GM23338 (cell line): ENCODE measurements around the gene ACOX3. TPM values are rescaled to one million over a fixed set of nuclear protein-coding genes. Genes with fewer than 3 reads are reported as not detected.

Source experiments
- ATAC-seq: fragments of 200-7000 bp; cut with Tn5 transposase; 3 replicates; pipeline ENCODE4 v1.9.1; 2020
- DNase-seq: peaks from one replicate; pipeline ENCODE4 v3.0.0-alpha.2; 2015; ENCODE audit warnings: low spot score
- H2AFZ ChIP-seq: fragments of 200-600 bp; sonication (generic); 2 replicates; pipeline ENCODE4 v1.8.0; 2016; ENCODE audit warnings: antibody characterized with exemption, mild to moderate bottlenecking, moderate library complexity
- H3F3A ChIP-seq: fragments of 200-600 bp; sonication (generic); replicated peaks from 2 replicates; pipeline ENCODE4 v1.8.0; 2017; ENCODE audit warnings: antibody characterized with exemption, mixed run types, low read depth
- H3K27ac ChIP-seq: fragments of 200-600 bp; sonication (generic); 2 replicates; pipeline ENCODE4 v1.6.1; 2016; ENCODE audit warnings: low read depth
- H3K27me3 ChIP-seq: fragments of 200-600 bp; sonication (generic); 2 replicates; pipeline ENCODE4 v1.8.0; 2016; ENCODE audit warnings: mild to moderate bottlenecking, mixed run types, moderate library complexity; ENCODE audit not compliant: insufficient read depth
- H3K36me3 ChIP-seq: fragments of 200-600 bp; sonication (generic); 2 replicates; pipeline ENCODE4 v1.8.0; 2016; ENCODE audit warnings: mild to moderate bottlenecking; ENCODE audit not compliant: insufficient read depth
- H3K4me1 ChIP-seq: fragments of 200-600 bp; sonication (generic); 2 replicates; pipeline ENCODE4 v1.8.0; 2016; ENCODE audit warnings: mild to moderate bottlenecking, moderate library complexity; ENCODE audit not compliant: insufficient read depth
- H3K4me2 ChIP-seq: fragments of 200-600 bp; sonication (generic); 2 replicates; pipeline ENCODE4 v1.7.1; 2017; ENCODE audit warnings: mixed run types
- H3K4me3 ChIP-seq: fragments of 200-600 bp; sonication (generic); 2 replicates; pipeline ENCODE4 v1.6.1; 2016; ENCODE audit warnings: mixed run types
- H3K79me2 ChIP-seq: fragments of 200-600 bp; sonication (generic); replicated peaks from 2 replicates; pipeline ENCODE4 v1.8.0; 2017; ENCODE audit warnings: mild to moderate bottlenecking; ENCODE audit not compliant: insufficient read depth
- H3K9me2 ChIP-seq: fragments of 200-600 bp; sonication (generic); 2 replicates; pipeline ENCODE4 v1.8.0; 2017; ENCODE audit not compliant: insufficient read depth
- H4K20me1 ChIP-seq: fragments of 200-600 bp; sonication (generic); replicated peaks from 2 replicates; pipeline ENCODE4 v1.8.0; 2017; ENCODE audit warnings: mild to moderate bottlenecking; ENCODE audit not compliant: insufficient read depth
- H3K27ac Mint-ChIP-seq: 2 replicates; pipeline ENCODE4 v1.8.0; 2020; ENCODE audit warnings: inconsistent platforms, mild to moderate bottlenecking, moderate library complexity, mixed read lengths
- H3K27me3 Mint-ChIP-seq: 3 replicates; pipeline ENCODE4 v1.8.0; 2022; ENCODE audit warnings: low read depth, mild to moderate bottlenecking, moderate library complexity, mixed read lengths, inconsistent platforms; ENCODE audit not compliant: insufficient read depth, poor library complexity
- H3K36me3 Mint-ChIP-seq: 3 replicates; pipeline ENCODE4 v1.8.0; 2021; ENCODE audit warnings: low read depth, mild to moderate bottlenecking, inconsistent platforms, moderate library complexity, mixed read lengths
- H3K4me1 Mint-ChIP-seq: 3 replicates; pipeline ENCODE4 v1.8.0; 2020; ENCODE audit warnings: mild to moderate bottlenecking, inconsistent platforms, mixed read lengths
- H3K4me3 Mint-ChIP-seq: 3 replicates; pipeline ENCODE4 v1.8.0; 2021; ENCODE audit warnings: moderate library complexity, mild to moderate bottlenecking, inconsistent platforms, mixed read lengths
- H3K9me3 Mint-ChIP-seq: 3 replicates; pipeline ENCODE4 v1.8.0; 2020; ENCODE audit warnings: moderate library complexity, mild to moderate bottlenecking, inconsistent platforms, mixed read lengths
- CREB1 ChIP-seq: fragments of 250-450 bp; sonication (Bioruptor Pico); IDR thresholded peaks from 2 replicates; pipeline ENCODE4 v1.5.0; 2020; ENCODE audit warnings: low read depth, mild to moderate bottlenecking, moderate library complexity
- CTCF ChIP-seq, 2 experiments: fragments of 200-600 bp in 1 of 2; sonication (generic) in 1 of 2; conservative IDR thresholded peaks; 2 replicates each; pipeline versions ENCODE4 v1.5.1 to v1.6.1; 2016 to 2017; ENCODE audit warnings: antibody characterized with exemption in 2 of 2, low read depth in 2 of 2, mild to moderate bottlenecking in 2 of 2, moderate library complexity in 1 of 2
- ETS1 ChIP-seq: IDR thresholded peaks from 2 replicates; pipeline ENCODE4 v1.6.1; 2016; ENCODE audit warnings: antibody characterized with exemption
- EZH2 ChIP-seq: fragments of 200-600 bp; sonication (generic); IDR thresholded peaks from one replicate; pipeline ENCODE4 v1.8.0; 2017; ENCODE audit warnings: antibody characterized with exemption, mild to moderate bottlenecking, low read depth; ENCODE audit not compliant: unreplicated experiment
- JUNB ChIP-seq: IDR thresholded peaks from one replicate; pipeline ENCODE4 v1.6.1; 2016; ENCODE audit warnings: antibody characterized with exemption; ENCODE audit not compliant: unreplicated experiment
- NANOG ChIP-seq: IDR thresholded peaks from 2 replicates; pipeline ENCODE4 v1.6.1; 2016; ENCODE audit warnings: antibody characterized with exemption, borderline replicate concordance
- POLR2AphosphoS5 ChIP-seq: IDR thresholded peaks from 2 replicates; pipeline ENCODE4 v1.6.1; 2016; ENCODE audit warnings: antibody characterized with exemption, low read depth
- REST ChIP-seq: IDR thresholded peaks from one replicate; pipeline ENCODE4 v1.6.1; 2018; ENCODE audit warnings: antibody characterized with exemption; ENCODE audit not compliant: unreplicated experiment
- STAT1 ChIP-seq: IDR thresholded peaks from one replicate; pipeline ENCODE4 v1.6.1; 2016; ENCODE audit warnings: antibody characterized with exemption; ENCODE audit not compliant: unreplicated experiment
- ZNF114 ChIP-seq: fragments of 250-450 bp; sonication (Bioruptor Pico); IDR thresholded peaks from 2 replicates; pipeline ENCODE4 v1.5.0; 2020; ENCODE audit warnings: mild to moderate bottlenecking, moderate library complexity
- ZNF331 ChIP-seq: fragments of 250-450 bp; sonication (Bioruptor Pico); IDR thresholded peaks from 2 replicates; pipeline ENCODE4 v1.5.0; 2020; ENCODE audit warnings: low read depth, mild to moderate bottlenecking, moderate library complexity
- polyA plus RNA-seq: library from polyadenylated mRNA; unstranded; fragments of >200 nt; fragmentation: Nextera tagmentation; extraction: Ambion mirVana; gene quantifications from 2 replicates; pipeline ENCODE4 v1.2.1, GENCODE V29; 2016
- total RNA-seq: library from RNA; depleted of rRNA; stranded (reverse); fragments of >200 nt; shearing (Covaris generic); gene quantifications from 2 replicates; pipeline ENCODE4 v1.2.3, GENCODE V29; 2014

ACOX3 gene
- total and polyA plus RNA-seq, 2 experiments from 2014 or later, result 6.4 to 17.2 TPM

GRCh38 chr4:8383451-8384160, 56.9 kb downstream of the ACOX3 start:
- TF ChIP-seq STAT1 (no peak), CREB1 (CRISPR knock-in tag) (no peak), POLR2AphosphoS5 (no peak), CTCF (conservative IDR thresholded peaks at IDR 0.05; ENCODE audit: low read depth in 2 of 2) (no peak)
- Histone ChIP-seq H3F3A (no peaks in the 10 kb centered on the region), H3K4me3 (no peak overlapping the region), H2AFZ (no peak overlapping the region), H4K20me1 (no peaks in the 10 kb centered on the region), H3K27me3 (no peaks in the 10 kb centered on the region), H3K9me2 (no peaks in the 10 kb centered on the region), H3K4me2 (no peak overlapping the region), H3K36me3 (no peaks in the 10 kb centered on the region), H3K27ac (no peak overlapping the region), H3K79me2 (no peaks in the 10 kb centered on the region), H3K4me1 (no peaks in the 10 kb centered on the region)
- ATAC-seq (no peak), DNase-seq (no peak)
- H3K4me1 Mint-ChIP-seq, result peaks cover 2% of the 10 kb centered on the region
- no peaks in the 10 kb centered on the region; the same call in 2 of the 3 replicates for H3K9me3 Mint-ChIP-seq
- no peak overlapping the region for H3K4me3 Mint-ChIP-seq
- H3K27me3 Mint-ChIP-seq, result peaks cover 19% of the 10 kb centered on the region
- H3K27ac Mint-ChIP-seq, result no peak overlapping the region
- H3K36me3 Mint-ChIP-seq, result no peaks in the 10 kb centered on the region

- Mint-ChIP-seq H3K27me3 (peaks cover 19% of the 10 kb centered on the region), H3K36me3 (no peaks in the 10 kb centered on the region), H3K9me3 (no peaks in the 10 kb centered on the region; the same call in 2 of the 3 replicates), H3K4me3 (no peak overlapping the region), H3K4me1 (peaks cover 2% of the 10 kb centered on the region), H3K27ac (no peak overlapping the region)
- Histone ChIP-seq H3F3A (no peaks in the 10 kb centered on the region), H3K4me3 (no peak overlapping the region), H3K9me2 (no peaks in the 10 kb centered on the region), H3K36me3 (no peaks in the 10 kb centered on the region), H3K4me2 (no peak overlapping the region), H3K27ac (no peak overlapping the region), H4K20me1 (no peaks in the 10 kb centered on the region), H3K79me2 (no peaks in the 10 kb centered on the region), H3K27me3 (no peaks in the 10 kb centered on the region), H2AFZ (no peak overlapping the region), H3K4me1 (no peaks in the 10 kb centered on the region)
- ATAC-seq, result no peak
- no peak for DNase-seq
- TF ChIP-seq CTCF (conservative IDR thresholded peaks at IDR 0.05; ENCODE audit: low read depth in 2 of 2) (no peak), ZNF114 (CRISPR knock-in tag) (no peak), EZH2 (no peak), JUNB (no peak), REST (no peak), ZNF331 (CRISPR knock-in tag) (no peak), CREB1 (CRISPR knock-in tag) (no peak), NANOG (no peak), ETS1 (no peak), STAT1 (no peak)
Measured at GRCh38 chr4:8383016-8383415, 57.5 kb downstream of the ACOX3 start.
